NCI-H1417 (cell line): ENCODE results near the gene PIGS.

Experiments
- DNase-seq, 3 experiments: peaks; one replicate each; lab custom pipeline; 2025; lab: John Stamatoyannopoulos, UW

PIGS gene

DNA sequence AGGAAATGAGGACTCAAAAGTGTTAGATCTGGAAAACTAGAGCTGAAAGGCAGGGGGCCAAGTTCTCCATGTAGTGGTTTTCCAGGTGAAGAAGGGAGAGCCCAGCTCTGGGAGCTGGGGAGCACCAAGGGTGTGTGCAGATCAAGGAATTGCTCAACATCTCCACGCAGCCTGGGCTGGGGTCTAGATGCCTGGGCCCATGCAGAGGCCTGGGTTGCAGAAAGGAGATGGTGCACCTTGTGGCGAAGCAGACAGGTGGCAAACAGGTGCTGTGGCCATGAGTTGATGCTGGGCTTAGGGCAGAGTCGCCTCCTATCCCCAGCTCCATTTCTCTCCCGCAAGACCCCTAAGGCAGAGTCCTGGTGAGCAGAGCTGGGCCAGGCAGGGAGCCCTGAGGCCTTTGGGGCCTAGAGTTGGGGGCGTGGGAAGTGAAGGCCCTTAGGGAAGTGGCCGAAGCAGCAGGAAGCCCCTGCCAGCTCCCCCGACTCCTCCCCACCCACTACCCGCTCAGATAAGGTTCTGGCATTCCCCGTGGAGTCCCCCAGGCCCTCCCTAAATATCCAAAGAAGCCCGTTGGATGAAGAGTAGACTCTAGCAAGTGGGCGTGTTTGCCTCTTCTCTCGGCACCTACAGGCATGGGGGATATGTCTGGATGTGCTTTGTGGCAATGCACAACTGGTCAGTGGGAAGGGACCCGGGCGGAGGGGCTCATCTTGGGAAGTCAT is 64.4 kb downstream of the PIGS start:
- DNase-seq = no peak

DNA sequence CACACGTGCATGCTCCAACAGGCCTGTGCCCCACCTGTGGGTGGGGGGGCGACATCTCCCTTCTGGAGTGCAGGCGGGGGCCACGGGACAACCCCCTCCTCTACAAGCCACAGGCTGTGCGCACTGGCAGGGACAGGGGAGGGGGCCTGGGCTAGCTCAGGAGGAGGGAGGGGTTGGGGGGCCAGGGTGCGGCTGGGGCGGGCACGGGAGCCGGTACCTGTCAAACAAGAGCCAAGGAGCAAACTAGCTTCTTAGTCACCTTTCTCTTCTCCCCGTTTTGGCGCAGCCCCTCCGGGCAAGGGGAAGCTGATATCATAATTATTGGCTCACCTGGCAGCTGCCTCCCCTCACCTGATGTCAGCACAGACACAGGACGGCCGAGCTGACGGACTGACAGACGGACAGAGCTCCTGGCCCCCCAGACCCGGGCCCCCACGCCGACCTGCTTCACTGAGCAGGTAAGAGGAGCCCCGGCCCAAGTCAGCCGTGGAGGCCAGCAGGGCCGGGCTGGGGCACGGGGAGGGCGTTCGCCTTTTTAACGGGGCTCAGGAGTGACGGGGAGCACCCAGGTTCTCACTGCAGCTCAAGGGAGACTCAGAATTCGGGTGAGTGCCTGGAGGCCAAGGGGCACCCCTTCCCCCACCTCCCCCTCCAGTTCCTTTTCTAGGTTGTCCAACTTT is 65.2 kb downstream of the PIGS start, which contains the start of gene FOXN1:
Gene FOXN1, plus strand, starts transcription at position 363 of the 680 bp plus-strand sequence. CDS start 17,622 bp downstream, outside the sequence.
- peak in 1 of 3 experiments; percentile 11 for DNase-seq

DNA sequence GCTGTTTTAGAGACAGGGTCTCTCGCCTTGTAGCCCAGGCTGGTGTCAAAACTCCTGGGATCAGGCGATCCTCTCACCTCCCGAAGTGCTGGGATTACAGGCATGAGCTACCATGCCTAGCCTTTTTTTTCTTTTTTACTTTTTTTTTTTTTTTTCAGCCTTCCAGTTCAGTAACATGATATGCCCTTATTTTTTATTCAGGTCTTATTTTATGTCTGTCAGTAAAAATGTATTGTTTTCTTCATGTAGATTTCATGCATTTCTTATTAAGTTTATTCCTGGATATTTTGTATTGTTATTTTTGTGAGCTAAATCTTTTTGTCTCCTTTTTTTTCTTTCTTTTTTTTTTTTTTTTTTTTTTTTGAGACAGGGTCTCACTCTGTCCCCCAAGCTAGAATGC is 67.9 kb downstream of the PIGS start:
- no peak for DNase-seq
